ENCODE measurements around the gene EVA1B.

The EVA1B gene

GRCh38 chr1:36339615-36340014 lies 16.2 kb upstream of the EVA1B start:
- H3K4me3 ChIP-seq (replicated peaks; ENCODE audit: low read depth, low read length): no peak overlapping the region
- no peak for TF ChIP-seq CTCF (IDR thresholded peaks at IDR 0.05; ENCODE audit: low read depth, low read length, missing control alignments)
- DNase-seq (ENCODE audit: extremely low read depth, low read depth): no peak

GRCh38 chr1:36339215-36339614 lies 15.8 kb upstream of the EVA1B start:
- TF ChIP-seq CTCF (IDR thresholded peaks at IDR 0.05; ENCODE audit: low read depth, low read length, missing control alignments): no peak

GRCh38 chr1:36337830-36338229 lies 14.4 kb upstream of the EVA1B start:
- TF ChIP-seq CTCF (IDR thresholded peaks at IDR 0.05; ENCODE audit: low read depth, low read length, missing control alignments): no peak
- no peak for DNase-seq (ENCODE audit: extremely low read depth, low read depth)
- no peak overlapping the region for H3K4me3 ChIP-seq (replicated peaks; ENCODE audit: low read depth, low read length)

More at GRCh38 chr1:36339215-36339614, 15.8 kb upstream of the EVA1B start:
- no peak for DNase-seq (ENCODE audit: extremely low read depth, low read depth)
- H3K4me3 ChIP-seq (replicated peaks; ENCODE audit: low read depth, low read length): no peak overlapping the region

- DNase-seq (ENCODE audit: extremely low read depth, low read depth): no peak
- H3K4me3 ChIP-seq (replicated peaks; ENCODE audit: low read depth, low read length): no peak overlapping the region
- no peak for TF ChIP-seq CTCF (IDR thresholded peaks at IDR 0.05; ENCODE audit: low read depth, low read length, missing control alignments)
Measured at GRCh38 chr1:36330940-36331339, 7.5 kb upstream of the EVA1B start.

GRCh38 chr1:36329817-36330216 lies 6.4 kb upstream of the EVA1B start:
- no peak for DNase-seq (ENCODE audit: extremely low read depth, low read depth)
- H3K4me3 ChIP-seq (replicated peaks; ENCODE audit: low read depth, low read length): no peak overlapping the region
- TF ChIP-seq CTCF (IDR thresholded peaks at IDR 0.05; ENCODE audit: low read depth, low read length, missing control alignments): no peak

- no peak overlapping the region for H3K4me3 ChIP-seq (replicated peaks; ENCODE audit: low read depth, low read length)
- DNase-seq (ENCODE audit: extremely low read depth, low read depth): no peak
- no peak for TF ChIP-seq CTCF (IDR thresholded peaks at IDR 0.05; ENCODE audit: low read depth, low read length, missing control alignments)
Measured at GRCh38 chr1:36328713-36329112, 5.3 kb upstream of the EVA1B start.

GRCh38 chr1:36328088-36328480 lies 4.6 kb upstream of the EVA1B start:
- TF ChIP-seq CTCF (IDR thresholded peaks at IDR 0.05; ENCODE audit: low read depth, low read length, missing control alignments): no peak
- DNase-seq (ENCODE audit: extremely low read depth, low read depth): no peak
- H3K4me3 ChIP-seq (replicated peaks; ENCODE audit: low read depth, low read length): no peak overlapping the region
